Stimulated activated naive CD8-positive, alpha-beta T cell treated with anti-CD3 and anti-CD28 coated beads, Interleukin-15, Interleukin-2, amounts not matched to agents 100 ng/mL and 50 ng/mL, for 24 hours (primary cell): ENCODE measurements around the gene ANO1.
"Not testable (repeated sequence)": the region's sequence is repeated elsewhere in the genome, so short reads cannot be mapped to it uniquely, and the experiment has no call there.

ENCODE experiments used
- H3K27ac Mint-ChIP-seq: one replicate; pipeline ENCODE4 v1.8.0; 2021; ENCODE audit warnings: mild to moderate bottlenecking, mixed read lengths
- H3K27me3 Mint-ChIP-seq: one replicate; pipeline ENCODE4 v1.8.0; 2021; ENCODE audit warnings: mixed read lengths
- H3K36me3 Mint-ChIP-seq: one replicate; pipeline ENCODE4 v1.8.0; 2021; ENCODE audit warnings: low read depth, mixed read lengths
- H3K4me1 Mint-ChIP-seq: one replicate; pipeline ENCODE4 v1.8.0; 2021; ENCODE audit warnings: low read depth, mixed read lengths
- H3K4me3 Mint-ChIP-seq: one replicate; pipeline ENCODE4 v1.8.0; 2021; ENCODE audit warnings: mild to moderate bottlenecking, mixed read lengths
- H3K9me3 Mint-ChIP-seq: one replicate; pipeline ENCODE4 v1.8.0; 2021; ENCODE audit warnings: mixed read lengths

The ANO1 gene

GRCh38 chr11:70078095-70078780, at the start of gene ANO1:
TSS of gene ANO1 (plus strand) at chr11:70078317. CDS start at chr11:70078607, 290 bp downstream.
- peaks cover 47% of the 10 kb centered on the region for H3K27me3 Mint-ChIP-seq
- no peak within 1 kb of the TSS for H3K4me3 Mint-ChIP-seq
- no peaks in the 10 kb centered on the region for H3K36me3 Mint-ChIP-seq
- no peaks in the 10 kb centered on the region for H3K9me3 Mint-ChIP-seq
- no peak within 1 kb of the TSS for H3K27ac Mint-ChIP-seq
- H3K4me1 Mint-ChIP-seq: peaks cover 6% of the 10 kb centered on the region

DNA sequence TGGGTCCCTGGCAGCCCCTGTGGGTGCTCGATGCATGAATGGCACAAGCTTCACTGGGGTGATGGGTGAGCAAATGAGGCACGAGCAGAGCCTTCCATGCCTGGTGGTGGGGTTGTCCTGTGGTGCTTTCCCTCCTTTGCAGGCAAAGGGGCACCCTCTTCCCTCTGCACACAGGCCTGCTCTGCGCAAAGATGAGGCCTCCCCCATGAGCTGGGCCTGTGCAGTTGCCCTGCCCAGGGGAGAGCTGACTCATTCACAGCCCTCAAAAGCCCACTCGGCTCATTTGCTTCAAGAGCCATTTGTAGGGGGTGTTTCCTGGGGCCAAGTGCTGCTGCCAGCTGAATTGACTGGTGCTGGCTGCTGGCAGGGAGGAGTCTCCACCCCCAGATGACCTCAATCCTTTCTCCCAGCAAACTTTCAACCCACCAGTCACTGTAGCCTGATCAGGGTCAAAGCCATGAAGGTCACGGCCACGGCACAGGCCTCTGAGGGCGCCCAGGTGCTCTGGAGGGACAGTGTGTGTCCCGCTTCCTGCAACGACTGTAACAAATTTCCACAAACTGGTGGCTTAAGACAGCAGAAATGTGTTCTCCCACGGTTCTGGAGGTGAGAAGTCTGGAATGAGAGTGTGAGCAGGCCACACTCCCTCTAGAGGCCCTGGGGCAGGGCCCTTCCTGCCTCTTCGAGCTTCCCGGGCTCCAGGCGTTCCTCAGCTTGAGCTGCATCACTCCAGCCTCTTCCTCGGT, 48.8 kb upstream of the ANO1 start:
- Mint-ChIP-seq H3K27me3 (peaks cover 6% of the 10 kb centered on the region), H3K9me3 (no peaks in the 10 kb centered on the region), H3K27ac (no peak overlapping the region), H3K4me1 (no peaks in the 10 kb centered on the region), H3K36me3 (no peaks in the 10 kb centered on the region), H3K4me3 (no peak overlapping the region)

DNA sequence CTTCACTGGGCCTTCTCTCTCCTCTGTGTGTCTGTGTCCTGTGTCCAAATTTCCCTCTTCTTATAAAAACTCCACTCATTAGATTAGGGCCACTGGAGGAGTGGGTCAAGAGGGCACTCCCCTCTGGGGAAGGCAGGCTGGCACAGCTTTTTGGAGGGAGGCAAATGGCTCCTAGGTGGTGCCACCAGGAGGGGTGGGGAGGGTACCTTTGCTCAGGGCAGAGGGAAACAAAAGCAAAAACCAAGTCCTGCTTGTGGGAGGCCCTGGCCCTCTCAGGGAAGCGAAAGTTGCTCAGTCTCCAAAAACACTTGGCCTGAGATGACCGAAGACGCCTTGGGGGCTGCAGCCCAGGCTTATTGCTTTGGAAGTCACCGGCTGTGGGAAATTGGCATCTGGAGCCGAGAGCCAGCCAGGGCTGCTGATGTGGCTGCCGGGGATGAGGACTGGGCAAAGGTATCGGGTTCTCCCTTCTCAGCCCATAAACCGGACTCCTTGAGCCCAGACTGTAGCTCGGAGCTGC, 48.2 kb upstream of the ANO1 start:
- Mint-ChIP-seq H3K4me1 (no peaks in the 10 kb centered on the region), H3K9me3 (no peaks in the 10 kb centered on the region), H3K36me3 (no peaks in the 10 kb centered on the region), H3K27ac (no peak overlapping the region), H3K27me3 (peaks cover 9% of the 10 kb centered on the region), H3K4me3 (no peak overlapping the region)

DNA sequence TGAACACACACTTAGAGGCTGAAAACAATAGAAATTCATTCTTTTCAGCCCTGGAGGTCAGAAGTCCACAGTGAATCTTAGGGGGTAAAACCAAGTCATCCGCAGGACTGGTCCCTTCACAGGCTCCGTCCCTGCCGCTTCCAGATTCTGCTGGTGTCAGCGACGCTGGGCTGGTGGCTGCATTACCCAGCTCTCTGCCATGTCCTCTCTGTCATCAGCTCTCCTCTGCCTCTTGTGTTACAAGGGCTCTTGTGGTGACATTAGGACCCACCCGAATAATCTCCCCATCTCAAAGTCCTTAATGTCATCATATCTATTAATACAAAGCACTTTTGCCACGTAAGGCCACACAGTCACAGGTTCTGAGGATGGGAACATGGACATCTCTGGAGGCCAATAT, 47.7 kb upstream of the ANO1 start:
- Mint-ChIP-seq H3K4me1 (no peaks in the 10 kb centered on the region), H3K36me3 (no peaks in the 10 kb centered on the region), H3K9me3 (no peaks in the 10 kb centered on the region), H3K27me3 (peaks cover 9% of the 10 kb centered on the region), H3K4me3 (no peak overlapping the region), H3K27ac (no peak overlapping the region)

GRCh38 chr11:70031631-70032469, 46.3 kb upstream of the ANO1 start:
- Mint-ChIP-seq H3K27me3 (peaks cover 9% of the 10 kb centered on the region), H3K27ac (no peak overlapping the region)

GRCh38 chr11:70032470-70032795, 45.7 kb upstream of the ANO1 start:
- H3K27me3 Mint-ChIP-seq: peaks cover 9% of the 10 kb centered on the region
- H3K9me3 Mint-ChIP-seq: no peaks in the 10 kb centered on the region
- H3K36me3 Mint-ChIP-seq: no peaks in the 10 kb centered on the region
- H3K27ac Mint-ChIP-seq: no peak overlapping the region
- no peaks in the 10 kb centered on the region for H3K4me1 Mint-ChIP-seq
- no peak overlapping the region for H3K4me3 Mint-ChIP-seq

More at GRCh38 chr11:70031631-70032469, 46.3 kb upstream of the ANO1 start:
- no peaks in the 10 kb centered on the region for H3K36me3 Mint-ChIP-seq
- H3K4me3 Mint-ChIP-seq: no peak overlapping the region
- H3K4me1 Mint-ChIP-seq: no peaks in the 10 kb centered on the region
- no peaks in the 10 kb centered on the region for H3K9me3 Mint-ChIP-seq

DNA sequence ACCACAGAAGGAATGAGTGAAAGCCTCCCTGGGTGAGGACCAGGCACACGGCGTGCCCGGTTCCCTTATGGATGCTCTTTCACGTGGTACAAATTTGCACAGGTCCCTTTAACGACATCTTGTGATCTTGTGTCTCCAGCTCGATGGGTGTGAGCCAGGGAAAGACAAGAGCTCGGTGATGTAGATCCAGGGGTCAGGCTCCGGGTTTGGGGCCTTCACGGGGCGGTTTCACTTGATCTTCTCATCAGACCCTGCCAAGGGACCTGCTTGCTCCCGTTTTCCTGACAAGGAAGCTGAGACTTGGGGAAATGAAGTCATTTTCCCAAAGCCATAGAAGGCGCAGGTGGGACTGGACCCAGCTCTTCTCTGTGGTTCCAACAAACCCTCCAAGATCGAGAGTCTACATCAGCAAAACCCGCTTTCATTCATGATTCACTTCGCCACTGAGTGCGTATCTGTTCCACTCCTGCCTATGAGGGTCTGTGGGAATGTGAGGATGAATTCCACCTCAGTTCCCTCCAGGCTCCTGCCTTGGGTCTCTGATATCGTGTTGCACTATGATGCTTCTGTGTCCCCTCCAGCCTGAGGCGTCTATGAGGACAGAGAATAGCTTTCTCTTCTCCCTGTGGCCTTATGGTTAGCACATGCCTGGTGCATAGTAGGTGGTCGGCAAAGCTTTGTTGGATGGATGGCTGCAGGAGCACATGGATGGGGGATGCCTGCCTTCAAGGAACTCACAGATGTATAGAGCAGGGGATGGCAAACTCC, 45.0 kb upstream of the ANO1 start:
- Mint-ChIP-seq H3K4me3 (no peak overlapping the region), H3K27me3 (peaks cover 9% of the 10 kb centered on the region), H3K4me1 (no peaks in the 10 kb centered on the region), H3K27ac (no peak overlapping the region), H3K9me3 (peaks cover 2% of the 10 kb centered on the region), H3K36me3 (no peaks in the 10 kb centered on the region)

DNA sequence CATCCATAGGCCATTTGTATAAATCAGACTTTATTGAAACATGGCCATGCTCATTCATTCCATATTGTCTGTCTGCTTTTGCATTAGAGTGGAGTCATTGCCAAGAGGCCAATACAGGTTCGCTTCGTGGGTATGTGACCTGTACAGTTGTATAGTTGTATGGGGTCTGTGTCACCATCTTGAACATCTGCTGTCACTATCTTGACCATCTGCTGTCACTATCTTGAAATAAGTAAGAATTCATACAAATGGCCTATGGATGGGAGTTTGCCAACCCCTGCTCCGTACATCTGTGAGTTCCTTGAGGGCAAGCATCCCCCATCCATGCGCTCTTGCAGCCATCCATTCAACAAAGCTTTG, 44.4 kb upstream of the ANO1 start:
- Mint-ChIP-seq H3K4me3 (no peak overlapping the region), H3K36me3 (no peaks in the 10 kb centered on the region), H3K27me3 (peaks cover 11% of the 10 kb centered on the region), H3K9me3 (peaks cover 7% of the 10 kb centered on the region), H3K4me1 (no peaks in the 10 kb centered on the region), H3K27ac (no peak overlapping the region)

- Mint-ChIP-seq H3K9me3 (peaks cover 11% of the 10 kb centered on the region), H3K36me3 (no peaks in the 10 kb centered on the region), H3K27me3 (peaks cover 15% of the 10 kb centered on the region), H3K4me3 (no peak overlapping the region), H3K27ac (no peak overlapping the region), H3K4me1 (no peaks in the 10 kb centered on the region)
Observed at GRCh38 chr11:70034740-70035365, 43.3 kb upstream of the ANO1 start.

DNA sequence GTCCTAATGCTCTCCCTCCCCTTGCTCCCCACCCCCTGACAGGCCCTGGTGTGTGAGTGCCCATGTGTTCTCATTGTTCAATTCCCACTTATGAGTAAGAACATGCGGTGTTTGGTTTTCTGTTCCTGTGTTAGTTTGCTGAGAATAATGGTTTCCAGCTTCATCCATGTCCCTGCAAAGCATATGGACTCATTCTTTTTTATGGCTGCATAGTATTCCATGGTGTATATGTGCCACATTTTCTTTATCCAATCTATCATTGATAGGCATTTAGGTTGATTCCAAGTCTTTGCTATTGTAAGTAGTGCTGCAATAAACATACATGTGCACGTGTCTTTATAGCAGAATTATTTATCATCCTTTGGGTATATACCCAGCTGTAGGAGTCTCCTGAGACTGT, 42.5 kb upstream of the ANO1 start:
- Mint-ChIP-seq H3K27me3 (peaks cover 19% of the 10 kb centered on the region), H3K9me3 (peaks cover 11% of the 10 kb centered on the region)
- H3K27ac Mint-ChIP-seq: not testable (repeated sequence)

DNA sequence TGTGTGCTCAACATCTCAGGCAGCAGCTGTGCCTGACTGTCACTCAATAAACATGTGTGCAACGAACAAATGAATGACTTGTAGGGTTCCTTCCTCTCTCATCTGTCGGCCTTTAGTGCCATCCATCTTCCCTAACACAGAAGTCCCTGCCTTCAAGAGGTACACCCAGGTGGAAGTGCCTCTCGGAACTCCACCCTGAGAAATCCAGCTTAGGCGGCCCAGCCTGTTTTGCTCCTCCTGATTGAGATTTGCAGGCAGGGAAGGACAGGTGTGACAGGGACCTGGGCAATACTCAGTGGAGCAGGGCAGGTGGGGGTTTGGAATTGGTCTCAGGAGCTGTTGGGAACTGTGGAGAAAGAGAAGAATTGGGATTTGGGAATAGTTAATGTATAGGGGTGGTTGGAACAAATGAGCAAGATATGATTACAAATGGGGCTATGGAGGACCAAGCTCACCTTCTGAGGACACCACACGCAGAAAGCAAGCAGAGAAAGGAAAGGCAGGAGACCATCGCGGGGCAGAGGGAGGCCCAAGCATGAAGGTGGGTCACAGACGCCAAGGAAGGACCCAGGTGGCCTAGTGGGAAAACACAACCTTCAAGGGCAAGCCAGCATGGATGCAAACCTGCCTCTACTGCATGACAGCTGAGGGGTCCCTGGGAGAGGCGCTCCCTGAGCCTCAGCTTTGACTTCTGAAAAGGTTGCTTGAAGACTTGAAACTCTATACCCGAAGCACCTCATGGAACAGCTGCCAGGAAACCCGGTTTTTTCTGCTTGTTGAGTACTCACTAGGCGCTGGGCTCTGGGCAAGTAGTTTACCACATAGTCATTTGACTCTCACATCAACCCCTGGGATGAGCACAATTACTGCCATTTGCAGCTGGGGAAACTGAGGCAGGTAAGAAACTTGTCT, 40.9 kb upstream of the ANO1 start:
- Mint-ChIP-seq H3K27me3 (peaks cover 29% of the 10 kb centered on the region), H3K36me3 (peaks cover 3% of the 10 kb centered on the region), H3K27ac (no peak overlapping the region), H3K9me3 (peaks cover 16% of the 10 kb centered on the region), H3K4me3 (no peak overlapping the region), H3K4me1 (no peaks in the 10 kb centered on the region)

More for the DNA sequence above, 42.5 kb upstream of the ANO1 start:
- not testable (repeated sequence) for H3K4me3 Mint-ChIP-seq, H3K36me3 Mint-ChIP-seq, H3K4me1 Mint-ChIP-seq

DNA sequence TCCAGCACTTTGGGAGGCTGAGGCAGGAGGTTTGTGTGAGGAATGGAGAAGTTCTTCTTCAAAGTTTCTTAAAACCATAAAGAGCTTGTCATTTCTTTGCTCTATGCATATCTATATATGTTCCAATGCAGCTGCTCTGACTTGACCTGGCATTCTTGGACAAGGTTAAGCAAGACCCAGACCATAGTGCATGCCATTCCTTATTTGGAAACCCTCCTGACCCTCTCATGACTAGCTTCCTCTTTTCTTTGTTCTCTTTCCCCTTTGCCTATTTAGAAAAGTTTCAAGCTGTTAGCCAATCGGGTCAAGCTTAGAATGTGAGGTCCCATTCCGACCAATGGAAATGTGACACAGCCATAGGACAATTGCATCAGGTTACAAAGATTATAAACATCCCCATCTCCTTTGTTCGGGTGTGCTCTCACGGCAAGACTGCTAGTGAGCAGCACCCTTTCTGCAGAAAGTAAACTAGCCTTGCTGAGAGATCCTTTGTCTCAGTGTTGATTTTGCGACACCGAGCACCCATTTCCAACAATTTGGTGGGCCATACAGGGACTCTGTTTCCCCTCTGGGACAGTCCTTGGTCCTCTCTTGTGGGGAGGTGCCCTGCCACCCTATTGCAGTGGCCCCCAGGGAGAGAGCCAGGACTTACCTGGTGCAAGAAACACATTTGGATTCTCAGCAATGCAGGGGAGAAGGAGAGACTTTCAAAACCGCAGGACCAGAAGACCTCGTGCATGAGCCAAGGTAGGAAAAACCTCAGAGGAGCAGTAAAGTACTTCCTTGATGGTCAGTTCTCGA, 39.9 kb upstream of the ANO1 start:
- H3K4me1 Mint-ChIP-seq: no peaks in the 10 kb centered on the region
- H3K4me3 Mint-ChIP-seq: no peak overlapping the region
- peaks cover 4% of the 10 kb centered on the region for H3K36me3 Mint-ChIP-seq
- H3K27ac Mint-ChIP-seq: no peak overlapping the region
- H3K27me3 Mint-ChIP-seq: peaks cover 37% of the 10 kb centered on the region
- H3K9me3 Mint-ChIP-seq: peaks cover 26% of the 10 kb centered on the region

DNA sequence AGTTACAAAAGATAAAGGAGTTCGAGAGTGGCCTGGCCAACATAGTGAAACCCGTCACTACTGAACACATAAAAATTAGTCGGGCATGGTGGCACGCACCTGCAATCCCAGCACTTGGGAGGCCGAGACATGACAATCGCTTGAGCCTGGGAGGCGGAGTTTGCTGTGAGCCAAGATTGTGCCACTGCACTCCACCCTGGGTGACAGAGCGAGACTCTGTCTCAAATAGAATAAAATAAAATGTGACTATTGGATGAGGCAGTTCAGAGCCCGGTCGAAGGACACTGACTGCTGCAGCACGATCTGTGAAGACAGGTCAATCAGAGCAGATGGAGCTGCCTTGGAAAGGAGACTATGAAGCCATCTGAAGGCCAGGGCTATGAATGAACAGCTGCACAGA, 37.7 kb upstream of the ANO1 start:
- Mint-ChIP-seq H3K9me3 (peaks cover 29% of the 10 kb centered on the region), H3K27ac (no peak overlapping the region)

More for the DNA sequence above, 37.7 kb upstream of the ANO1 start:
- Mint-ChIP-seq H3K4me3 (no peak overlapping the region), H3K27me3 (peaks cover 38% of the 10 kb centered on the region), H3K36me3 (peaks cover 4% of the 10 kb centered on the region), H3K4me1 (no peaks in the 10 kb centered on the region)
